Duodenal mucosa (tissue), 2 donors: Measurements from ENCODE around the gene TBX1.

Experiments used
- H3K27ac ChIP-seq: one replicate; pipeline ENCODE4 v1.7.0; 2013; ENCODE audit warnings: low read depth, low read length
- H3K27me3 ChIP-seq, 2 donors: one replicate each; pipeline ENCODE4 v1.7.0; 2013; ENCODE audit warnings: low read length in 2 of 2, control low read depth in 1 of 2; ENCODE audit not compliant: insufficient read depth in 2 of 2, control insufficient read depth in 1 of 2
- H3K36me3 ChIP-seq, 2 donors: one replicate each; pipeline ENCODE4 v1.7.0; 2013; ENCODE audit warnings: low read length in 2 of 2, control low read depth in 1 of 2; ENCODE audit not compliant: insufficient read depth in 2 of 2, control insufficient read depth in 1 of 2
- H3K4me1 ChIP-seq, 2 donors: one replicate each; pipeline ENCODE4 v1.7.0; 2013; ENCODE audit warnings: low read length in 2 of 2, control low read depth in 1 of 2; ENCODE audit not compliant: insufficient read depth in 2 of 2, control insufficient read depth in 1 of 2
- H3K4me3 ChIP-seq, 2 donors: one replicate each; pipeline ENCODE4 v1.7.0; 2013; ENCODE audit warnings: low read length in 2 of 2, low read depth in 1 of 2
- H3K9ac ChIP-seq, 2 donors: one replicate each; pipeline ENCODE4 v1.7.0; 2013; ENCODE audit warnings: low read length in 2 of 2, low read depth in 1 of 2
- H3K9me3 ChIP-seq, 2 donors: one replicate each; pipeline ENCODE4 v1.7.0; 2013; ENCODE audit warnings: low read length in 2 of 2, control low read depth in 1 of 2; ENCODE audit not compliant: control insufficient read depth in 1 of 2

The TBX1 gene

GRCh38 chr22:19758896-19759426 is 1.6 kb upstream of the TBX1 start:
- no peaks in the 10 kb centered on the region for H3K36me3 ChIP-seq
- no peaks in the 10 kb centered on the region for H3K9me3 ChIP-seq
- H3K27ac ChIP-seq = no peak overlapping the region
- H3K27me3 ChIP-seq = peaks cover 65 to 81% of the 10 kb centered on the region in 2 donors
- H3K4me1 ChIP-seq = peaks cover 3 to 18% of the 10 kb centered on the region in 2 donors
- no peak overlapping the region for H3K9ac ChIP-seq
- H3K4me3 ChIP-seq = no peak overlapping the region

GRCh38 chr22:19759427-19760057 is 1.0 kb upstream of the TBX1 start:
- Histone ChIP-seq H3K27ac (no peak overlapping the region), H3K9ac (no peak overlapping the region), H3K36me3 (no peaks in the 10 kb centered on the region), H3K27me3 (peaks cover 66 to 81% of the 10 kb centered on the region in 2 donors), H3K9me3 (no peaks in the 10 kb centered on the region), H3K4me1 (peaks cover 3 to 18% of the 10 kb centered on the region in 2 donors), H3K4me3 (no peak overlapping the region)

- Histone ChIP-seq H3K4me3 (no peak overlapping the region), H3K9ac (no peak overlapping the region), H3K4me1 (peaks cover 3 to 14% of the 10 kb centered on the region in 2 donors), H3K36me3 (no peaks in the 10 kb centered on the region), H3K27me3 (peaks cover 62 to 79% of the 10 kb centered on the region in 2 donors), H3K9me3 (no peaks in the 10 kb centered on the region), H3K27ac (no peak overlapping the region)
These were observed 560 bp downstream of the TBX1 start for GRCh38 chr22:19760951-19761724.

GRCh38 chr22:19761725-19762567 is 1.4 kb downstream of the TBX1 start:
- peaks cover 0 to 10% of the 10 kb centered on the region in 2 donors for H3K4me1 ChIP-seq
- no peak overlapping the region for H3K4me3 ChIP-seq
- no peak overlapping the region for H3K9ac ChIP-seq
- peaks cover 62 to 80% of the 10 kb centered on the region in 2 donors for H3K27me3 ChIP-seq
- H3K27ac ChIP-seq = no peak overlapping the region
- no peaks in the 10 kb centered on the region for H3K36me3 ChIP-seq
- no peaks in the 10 kb centered on the region for H3K9me3 ChIP-seq

GRCh38 chr22:19762568-19763457 is 2.2 kb downstream of the TBX1 start:
- peaks cover 68 to 81% of the 10 kb centered on the region in 2 donors for H3K27me3 ChIP-seq
- no peak overlapping the region for H3K9ac ChIP-seq
- H3K4me1 ChIP-seq = peaks cover 4 to 8% of the 10 kb centered on the region in 2 donors
- H3K4me3 ChIP-seq = no peak overlapping the region
- H3K27ac ChIP-seq = no peak overlapping the region
- no peaks in the 10 kb centered on the region for H3K36me3 ChIP-seq
- H3K9me3 ChIP-seq = no peaks in the 10 kb centered on the region

- H3K4me1 ChIP-seq = peaks cover 10 to 11% of the 10 kb centered on the region in 2 donors
- no peak overlapping the region for H3K4me3 ChIP-seq
- H3K36me3 ChIP-seq = no peaks in the 10 kb centered on the region
- no peak overlapping the region for H3K27ac ChIP-seq
- no peak overlapping the region for H3K9ac ChIP-seq
- H3K9me3 ChIP-seq = no peaks in the 10 kb centered on the region
- peaks cover 72 to 83% of the 10 kb centered on the region in 2 donors for H3K27me3 ChIP-seq
These were observed 3.1 kb downstream of the TBX1 start for GRCh38 chr22:19763458-19764298.

GRCh38 chr22:19764299-19764593 is 3.7 kb downstream of the TBX1 start:
- H3K27me3 ChIP-seq = peaks cover 70 to 83% of the 10 kb centered on the region in 2 donors
- peaks cover 10 to 11% of the 10 kb centered on the region in 2 donors for H3K4me1 ChIP-seq
- no peak overlapping the region for H3K9ac ChIP-seq
- H3K4me3 ChIP-seq = no peak overlapping the region
- no peak overlapping the region for H3K27ac ChIP-seq
- no peaks in the 10 kb centered on the region for H3K36me3 ChIP-seq
- no peaks in the 10 kb centered on the region for H3K9me3 ChIP-seq

- peaks cover 70 to 83% of the 10 kb centered on the region in 2 donors for H3K27me3 ChIP-seq
- no peaks in the 10 kb centered on the region for H3K9me3 ChIP-seq
- H3K27ac ChIP-seq = no peak overlapping the region
- peaks cover 7 to 10% of the 10 kb centered on the region in 2 donors for H3K4me1 ChIP-seq
- no peak overlapping the region for H3K9ac ChIP-seq
- H3K36me3 ChIP-seq = no peaks in the 10 kb centered on the region
- no peak overlapping the region for H3K4me3 ChIP-seq
These were observed 4.3 kb downstream of the TBX1 start for GRCh38 chr22:19764636-19765476.
